NCI-H1436 treated with DMSO at 0.1 percent for 48 hours (cell line): ENCODE measurements around the gene VPS50.
"Not testable (repeated sequence)": the region's sequence is repeated elsewhere in the genome, so short reads cannot be mapped to it uniquely, and the experiment has no call there.

Experiments
- DNase-seq: peaks from one replicate; lab custom pipeline; 2025; lab: John Stamatoyannopoulos, UW

Gene VPS50

DNA sequence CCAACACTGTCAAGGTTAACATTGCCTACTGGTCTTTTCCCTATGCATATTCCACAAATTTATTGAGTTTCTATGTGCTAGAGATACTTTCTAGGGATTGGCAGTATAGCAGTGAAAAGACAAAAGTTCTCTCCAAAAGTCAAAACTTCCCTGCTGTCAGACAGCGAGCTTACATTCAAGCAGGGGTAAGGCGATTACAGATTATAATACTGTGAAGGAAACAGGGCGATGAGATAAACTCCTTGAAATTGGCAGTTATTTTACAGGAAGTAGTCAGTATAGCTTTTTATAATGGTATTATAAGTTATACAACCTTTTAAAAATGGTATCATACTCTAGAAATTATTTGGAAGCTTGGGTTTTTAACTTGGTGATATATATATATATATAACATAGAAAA is 9.9 kb downstream of the VPS50 start:
- no peak for DNase-seq

DNA sequence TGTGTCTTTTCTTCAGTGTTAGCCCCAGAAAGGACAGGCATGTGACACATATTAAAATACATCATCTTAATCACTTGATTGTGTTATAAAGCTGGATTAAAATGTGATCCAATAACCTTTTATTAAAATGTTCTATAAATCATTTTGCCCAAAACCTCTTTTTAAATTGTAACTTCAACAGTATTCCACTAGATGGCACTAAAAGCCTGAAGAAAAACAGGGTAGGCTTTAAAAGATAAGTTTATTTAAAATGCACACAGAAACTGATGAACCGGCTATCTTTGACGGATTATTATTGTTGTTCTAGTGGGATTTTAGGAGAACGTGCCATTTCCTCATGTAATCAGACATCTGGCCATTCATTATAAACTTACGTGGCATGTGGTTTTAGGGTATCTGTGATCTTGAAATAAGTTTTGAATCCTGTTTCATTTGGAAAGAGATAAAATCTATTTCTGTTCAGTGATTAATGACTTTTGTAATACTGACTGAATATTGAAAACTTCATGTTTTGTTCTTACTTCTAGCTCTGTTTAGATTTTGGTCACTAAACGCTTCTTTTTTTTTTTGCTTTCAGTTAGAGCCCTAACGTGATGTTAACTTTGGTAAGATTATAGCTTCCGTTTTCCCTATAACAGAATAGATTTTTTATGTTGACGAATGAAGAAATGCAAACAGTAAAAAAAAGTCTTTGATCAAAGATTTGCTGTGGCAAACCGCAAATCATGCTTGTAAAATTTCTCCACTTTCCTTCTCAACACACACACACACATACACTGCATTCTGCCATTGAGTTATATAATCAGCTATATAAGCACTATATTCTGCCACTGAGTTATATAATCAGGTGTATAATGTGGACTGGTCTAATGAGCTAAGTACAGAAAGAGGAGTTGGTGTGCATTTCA is 13.6 kb downstream of the VPS50 start:
- DNase-seq: no peak

DNA sequence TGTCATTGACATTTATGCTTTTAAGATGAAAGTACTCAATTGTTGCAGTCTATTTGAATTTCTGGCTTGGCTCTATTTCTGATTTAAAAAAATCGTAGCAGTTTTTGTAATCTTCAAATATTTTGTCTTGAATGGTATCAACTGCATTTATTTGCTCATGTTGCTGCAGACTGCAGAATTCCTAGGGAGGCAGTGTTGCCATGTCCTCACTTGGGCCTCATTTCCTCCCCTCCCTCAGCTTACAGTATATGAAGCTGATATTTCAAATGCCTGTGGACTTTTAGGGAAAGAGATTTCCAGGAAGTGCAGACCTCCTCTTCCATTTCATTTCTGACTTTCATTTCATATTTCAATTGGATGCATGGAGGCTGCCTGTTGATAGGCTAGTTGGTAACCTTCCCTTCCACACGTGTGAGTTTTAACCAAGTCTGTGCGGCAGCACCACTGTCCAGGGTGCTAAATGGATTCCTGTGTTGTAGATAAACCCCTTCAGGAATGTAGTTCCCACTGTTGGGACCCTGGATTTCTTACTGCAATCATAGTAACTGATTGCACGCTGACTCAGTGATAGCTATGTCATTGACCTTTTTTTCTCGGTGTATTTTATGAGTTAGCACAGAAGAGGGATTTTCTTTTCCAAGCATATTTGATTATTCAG is 17.5 kb downstream of the VPS50 start:
- no peak for DNase-seq

DNA sequence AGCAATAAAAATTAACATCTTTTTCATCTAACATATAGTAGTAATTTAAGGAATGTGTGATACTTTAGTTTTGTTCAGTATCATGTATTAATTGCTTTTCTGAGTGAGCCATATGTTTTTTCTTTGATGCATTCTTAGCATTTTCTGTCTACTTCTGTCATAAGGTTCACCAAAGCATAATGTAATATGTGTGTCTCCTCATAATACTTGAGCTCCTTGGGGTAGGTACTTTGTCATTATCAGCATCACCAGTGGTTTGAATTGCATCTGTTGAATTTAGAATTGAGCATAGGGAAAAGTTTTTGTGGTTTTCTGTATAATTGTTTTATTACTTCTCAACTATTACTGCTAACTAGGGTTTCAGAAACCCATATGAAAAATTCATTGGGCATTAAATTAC is 26.5 kb downstream of the VPS50 start:
- DNase-seq: no peak

DNA sequence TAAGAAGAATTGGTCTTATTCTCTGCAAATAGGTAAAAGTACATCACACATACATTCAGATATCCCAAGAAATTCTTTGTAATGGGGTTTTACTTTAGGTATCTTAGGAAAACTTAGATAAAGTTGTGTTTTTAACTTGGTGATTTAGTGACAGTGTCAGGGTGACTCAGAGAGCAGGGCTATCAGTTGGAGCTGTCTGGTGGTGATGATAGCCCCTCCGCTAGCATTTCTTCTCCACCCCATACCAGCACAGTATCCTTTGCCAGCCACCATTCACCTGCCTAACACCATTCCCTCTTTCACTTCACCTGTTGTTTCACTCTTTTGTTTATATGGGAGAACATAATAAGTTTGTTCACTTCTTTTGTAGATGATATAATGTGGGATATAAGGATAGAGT is 30.4 kb downstream of the VPS50 start:
- no peak for DNase-seq

DNA sequence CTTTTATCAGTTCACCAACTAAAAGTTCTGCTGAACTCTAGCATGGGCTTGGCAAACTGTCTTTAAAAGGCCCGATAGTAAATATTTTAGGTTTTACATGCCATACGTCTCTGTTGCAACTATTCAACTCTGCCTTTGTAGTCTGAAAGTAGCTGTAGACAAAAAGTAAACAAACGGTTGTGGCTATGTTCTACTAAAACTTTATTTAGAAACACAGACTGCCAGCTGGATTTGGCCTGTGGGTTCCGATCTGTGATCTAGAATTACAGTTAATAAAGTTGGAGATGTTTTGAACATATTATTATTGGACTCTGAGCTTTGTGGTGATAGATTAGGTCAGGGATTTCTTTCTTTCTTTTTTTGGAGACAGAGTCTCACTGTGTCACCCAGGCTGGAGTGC is 33.1 kb downstream of the VPS50 start:
- DNase-seq: no peak

DNA sequence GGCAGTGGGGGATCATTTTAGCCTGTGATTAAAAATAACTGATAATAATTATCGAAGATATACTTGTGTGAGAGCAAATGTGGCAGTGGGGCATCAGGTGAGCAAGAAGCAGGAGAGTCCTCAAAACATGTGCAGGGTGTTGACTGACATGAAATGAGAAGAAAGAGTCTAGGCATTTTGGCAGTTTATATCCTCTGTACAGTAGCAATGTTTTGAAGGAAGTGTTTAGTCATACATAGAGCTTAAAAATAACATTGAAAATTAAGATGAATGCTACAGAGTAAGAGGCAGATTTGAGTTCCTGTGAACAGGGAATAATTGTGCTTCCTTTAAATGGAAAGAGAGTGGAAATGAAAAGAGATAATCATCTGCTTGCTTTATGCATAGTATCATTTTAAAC is 47.4 kb downstream of the VPS50 start:
- no peak for DNase-seq

DNA sequence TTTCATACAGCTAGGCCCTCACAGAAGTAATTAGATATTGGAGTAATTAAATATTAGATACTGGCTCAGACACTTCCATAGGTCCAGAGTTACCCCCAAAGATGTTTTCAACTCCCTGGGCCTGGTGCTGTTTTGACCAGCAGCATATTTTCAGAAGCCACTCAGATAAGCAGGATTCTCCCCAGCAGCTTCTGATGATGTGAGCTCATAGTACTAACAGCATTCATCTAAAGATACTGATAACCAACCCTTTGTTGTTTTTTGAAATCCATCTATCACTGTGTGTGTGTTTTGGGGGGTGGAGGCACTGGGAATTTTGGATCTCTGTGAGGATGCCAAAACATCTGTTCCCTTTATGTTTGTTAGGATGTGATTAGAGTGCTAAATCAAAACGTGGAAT is 52.7 kb downstream of the VPS50 start:
- no peak for DNase-seq

DNA sequence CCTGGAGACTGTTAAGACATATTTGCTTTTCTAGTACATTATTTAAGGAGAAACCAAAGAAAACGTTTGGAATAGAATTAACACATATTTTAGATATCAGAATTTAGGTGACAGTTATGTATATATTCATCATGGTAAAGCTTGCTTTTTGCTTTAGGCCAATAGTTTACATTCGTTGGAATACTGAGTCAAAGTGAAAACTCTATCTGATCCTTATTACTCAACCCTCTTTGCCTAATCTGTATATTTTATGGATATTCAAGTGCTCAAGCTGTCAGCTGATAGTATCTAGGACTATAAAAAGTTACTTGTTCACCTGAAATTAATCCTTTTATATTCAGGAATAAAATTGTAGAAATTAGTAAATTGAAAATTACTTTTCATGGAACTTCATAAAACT is 61.1 kb downstream of the VPS50 start:
- DNase-seq: no peak

DNA sequence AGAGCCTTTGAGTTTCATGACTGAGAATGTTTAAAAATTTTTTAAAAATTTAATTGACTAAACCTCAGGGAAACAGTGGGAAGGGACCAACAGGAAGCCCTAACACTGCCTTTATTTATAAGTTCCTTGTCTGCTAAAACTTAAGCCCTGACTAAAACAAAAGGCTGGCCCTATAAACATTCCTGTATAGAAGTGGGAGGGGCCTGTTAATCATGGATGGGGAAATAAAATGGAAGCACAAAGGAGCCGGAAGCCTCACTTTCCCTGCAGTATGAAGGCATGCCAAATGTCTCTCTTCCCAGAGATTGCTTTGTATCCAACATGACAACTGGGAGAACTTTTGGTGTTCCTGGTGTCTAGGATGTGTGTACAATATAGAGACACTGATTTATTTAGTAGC is 66.0 kb downstream of the VPS50 start:
- no peak for DNase-seq

DNA sequence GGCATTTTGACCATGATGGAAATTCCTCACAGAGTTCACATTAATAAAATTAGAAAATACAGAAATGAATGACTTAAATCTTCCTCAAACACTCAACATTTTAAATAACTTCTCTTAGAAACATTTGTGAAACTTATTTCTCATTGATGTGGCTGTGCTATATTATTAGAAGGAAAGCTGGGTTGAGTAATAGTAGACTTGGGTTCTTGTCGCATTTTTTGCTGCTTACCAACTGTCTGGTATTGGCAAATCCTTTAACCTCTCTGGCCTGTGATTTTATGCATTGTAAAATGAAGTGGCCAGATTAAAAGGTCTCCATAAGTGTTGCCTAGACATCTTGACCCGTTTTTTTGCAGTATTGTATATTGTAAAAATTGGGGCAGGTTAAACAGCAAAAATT is 66.5 kb downstream of the VPS50 start:
- DNase-seq: no peak

DNA sequence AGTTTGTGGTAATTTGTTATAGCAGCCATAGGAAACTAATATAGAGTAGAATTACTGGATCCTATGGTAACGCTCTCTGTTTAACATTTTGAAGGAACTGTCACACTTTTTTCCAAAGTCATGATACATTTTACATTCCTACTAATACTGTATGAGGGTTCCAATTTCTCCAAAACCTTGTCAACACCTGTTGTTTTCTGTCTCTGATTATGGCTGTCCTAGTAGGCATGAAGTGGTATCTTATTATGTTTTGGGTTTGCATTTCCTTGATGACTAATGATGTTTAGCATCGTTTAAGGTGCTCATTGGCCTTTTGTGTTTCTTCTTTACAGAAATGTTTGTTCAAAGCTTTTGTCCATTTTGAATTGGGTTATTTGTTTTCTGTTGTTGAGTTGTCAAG is 69.6 kb downstream of the VPS50 start:
- DNase-seq: no peak

DNA sequence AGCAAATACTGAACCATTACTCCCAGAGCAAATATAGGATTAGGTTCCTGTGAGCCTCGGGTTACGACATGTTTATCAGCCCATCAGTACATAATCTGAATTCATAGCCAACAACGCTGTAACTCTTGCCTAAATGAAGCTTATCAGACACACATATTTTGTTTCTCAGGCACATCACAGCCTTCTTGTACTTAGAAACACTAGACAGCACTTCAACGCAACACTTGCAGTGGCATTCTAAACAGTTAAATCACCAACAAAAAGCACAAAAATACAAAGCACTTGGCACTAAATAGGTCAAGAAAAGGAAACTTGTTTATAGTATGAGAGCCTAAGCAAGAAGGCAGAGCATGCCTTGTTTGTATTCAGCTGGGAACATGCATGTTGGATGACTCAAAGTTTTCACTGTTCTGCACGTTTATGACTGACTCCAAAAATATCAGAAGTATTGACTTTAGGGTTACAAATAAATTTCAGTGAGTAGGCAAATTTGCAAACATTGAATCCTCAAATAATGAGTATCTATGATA is 75.0 kb downstream of the VPS50 start:
- DNase-seq: no peak

DNA sequence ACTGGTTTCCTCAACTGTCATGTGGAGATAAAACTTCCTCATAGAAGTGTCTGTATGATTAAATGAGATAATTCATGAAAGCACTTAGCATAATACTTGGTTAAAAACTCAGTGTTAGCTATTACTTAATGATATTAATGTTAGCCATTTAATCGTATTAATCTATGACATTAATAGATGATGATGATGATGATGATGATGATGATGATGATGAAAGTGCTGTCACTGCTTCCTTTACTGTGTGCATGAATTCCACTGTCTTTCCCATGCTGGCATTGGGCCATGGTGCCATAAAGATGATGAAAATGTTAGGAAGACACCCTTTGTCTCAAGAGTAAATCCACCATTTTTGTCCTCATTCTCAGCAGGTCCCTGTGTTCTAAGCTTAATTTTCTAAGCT is 75.8 kb downstream of the VPS50 start:
- no peak for DNase-seq

DNA sequence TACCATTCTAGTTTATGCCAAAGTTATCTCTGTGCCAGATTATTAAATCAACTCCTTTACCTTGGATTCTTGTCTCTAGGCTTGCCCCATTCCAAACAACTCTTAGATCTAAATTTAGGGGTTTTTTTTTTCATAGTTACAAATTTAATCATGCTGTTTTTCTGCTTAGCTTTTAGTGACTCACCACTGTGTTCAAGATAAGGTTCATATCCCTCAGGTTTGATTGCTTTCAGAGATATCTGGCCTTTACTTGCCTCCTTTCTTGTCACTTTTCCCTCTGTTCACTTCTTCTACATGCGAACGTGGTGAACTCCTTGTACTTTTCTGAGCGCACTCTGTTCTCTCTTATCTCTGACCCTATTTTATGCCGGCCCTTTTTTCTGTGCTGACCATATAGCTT is 78.2 kb downstream of the VPS50 start:
- no peak for DNase-seq

DNA sequence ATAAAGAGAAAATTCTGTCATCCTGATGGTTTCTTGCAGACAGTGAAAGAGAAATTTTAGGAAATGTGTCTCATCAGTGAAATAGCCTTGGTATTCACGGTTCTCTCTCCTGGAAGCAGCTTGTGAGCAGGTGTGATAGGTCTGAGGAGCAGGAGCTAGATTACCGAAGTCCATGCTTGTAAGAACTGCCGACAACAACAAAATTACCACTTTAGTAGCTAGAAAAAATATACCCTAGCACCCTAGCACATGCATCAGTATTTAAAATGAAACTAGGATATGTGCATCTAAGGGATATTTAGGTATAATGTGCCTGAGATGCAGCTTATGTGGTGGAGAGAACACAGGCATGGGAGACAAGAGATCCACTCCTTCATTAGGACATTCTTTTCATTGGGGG is 82.3 kb downstream of the VPS50 start:
- no peak for DNase-seq

DNA sequence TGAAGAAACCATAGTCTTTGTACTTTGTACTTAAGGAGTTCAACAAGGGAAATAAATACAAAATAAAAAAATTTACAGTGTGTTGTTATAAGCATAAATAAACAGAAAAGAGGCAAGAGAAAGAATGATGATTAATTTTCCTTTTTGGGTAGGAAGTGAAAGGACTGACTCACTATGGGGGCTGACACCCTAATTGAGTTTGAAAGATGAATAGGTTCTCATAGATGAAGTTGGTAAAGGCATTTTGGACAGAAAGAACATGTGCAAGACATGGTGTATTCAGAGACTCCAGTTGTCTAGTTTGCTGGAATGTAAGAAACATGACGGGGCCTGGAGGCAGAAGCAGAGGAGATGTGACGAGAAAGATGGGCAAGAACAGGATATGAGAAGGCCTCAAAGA is 83.7 kb downstream of the VPS50 start:
- DNase-seq: no peak

DNA sequence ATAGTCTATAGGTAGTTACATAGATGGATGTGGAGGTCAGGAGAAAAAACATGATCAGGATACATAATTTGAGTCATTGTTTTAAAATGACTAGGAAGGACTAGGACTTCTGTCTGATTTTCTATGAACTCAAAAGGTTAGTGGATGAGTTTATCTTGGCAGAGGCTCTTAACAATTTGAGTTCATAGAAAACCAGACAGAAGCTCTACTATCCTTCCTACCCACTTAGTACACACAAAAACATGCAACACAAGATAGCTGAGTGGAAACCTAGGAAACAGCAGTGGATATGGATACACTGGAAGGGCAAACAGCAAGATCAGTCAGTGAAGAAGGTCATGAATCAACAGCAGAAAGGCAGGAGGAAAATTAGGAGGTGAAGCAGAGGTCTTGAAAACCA is 84.6 kb downstream of the VPS50 start:
- DNase-seq: no peak

DNA sequence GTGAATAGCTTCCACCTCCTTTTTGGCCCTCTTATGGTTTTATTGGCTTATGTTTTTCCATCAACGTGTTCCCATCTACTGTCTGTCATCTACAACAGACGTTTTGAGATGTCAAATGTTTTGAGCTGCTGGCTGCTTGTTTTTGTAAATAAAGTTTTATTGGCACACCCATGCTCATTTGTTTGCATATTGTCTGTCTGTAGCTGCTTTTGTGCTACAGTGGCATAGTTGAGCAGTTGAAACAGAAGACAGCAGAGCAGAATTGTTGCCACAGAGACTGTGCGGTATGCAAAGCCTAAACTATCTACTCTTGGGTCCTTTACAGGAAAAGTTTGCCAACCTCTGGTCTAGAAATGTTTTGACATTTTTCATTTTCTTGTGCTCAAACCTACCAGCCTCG is 88.7 kb downstream of the VPS50 start:
- DNase-seq: no peak

DNA sequence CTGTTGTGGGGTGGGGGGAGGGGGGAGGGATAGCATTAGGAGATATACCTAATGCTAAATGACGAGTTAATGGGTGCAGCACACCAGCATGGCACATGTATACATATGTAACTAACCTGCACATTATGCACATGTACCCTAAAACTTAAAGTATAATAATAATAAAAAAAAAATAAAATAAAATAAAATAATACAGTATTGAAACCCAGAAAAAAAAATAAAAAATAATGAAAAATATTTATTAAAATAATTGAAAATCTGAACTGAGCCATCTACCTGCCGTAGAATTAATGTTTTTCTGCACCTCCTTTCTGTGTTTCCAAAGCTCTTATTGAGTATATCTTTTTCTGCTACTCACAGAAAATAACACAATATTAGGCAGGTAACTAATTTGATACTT is 94.1 kb downstream of the VPS50 start:
- DNase-seq: not testable (repeated sequence)

DNA sequence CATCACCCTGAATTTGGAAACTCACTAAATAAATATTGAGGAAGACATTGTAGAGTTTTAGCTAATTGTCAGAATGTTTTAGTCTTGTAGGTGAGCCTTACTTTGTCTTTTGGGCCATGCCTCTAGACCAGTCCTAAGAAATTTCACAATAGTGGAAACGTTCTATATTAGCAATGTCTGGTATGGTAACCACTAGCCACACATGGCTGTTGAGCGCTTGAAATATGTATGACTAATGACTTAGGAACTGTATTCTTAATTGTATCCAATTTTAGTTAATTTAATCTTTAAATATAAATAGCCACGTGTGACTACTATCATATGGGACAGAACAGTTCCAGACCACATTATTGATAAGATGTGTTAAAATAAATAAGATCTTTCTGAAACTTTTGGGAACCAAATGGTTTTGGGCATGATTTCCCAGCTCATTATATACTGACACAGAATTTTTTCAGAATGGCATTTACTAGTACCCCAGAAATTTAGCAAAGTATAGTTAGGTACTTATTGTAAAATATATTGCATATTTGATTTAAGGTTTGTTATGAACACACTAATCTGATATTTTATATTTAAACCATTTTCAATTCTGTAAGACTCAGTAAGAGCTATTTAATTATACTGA is 95.0 kb downstream of the VPS50 start:
- DNase-seq: no peak

DNA sequence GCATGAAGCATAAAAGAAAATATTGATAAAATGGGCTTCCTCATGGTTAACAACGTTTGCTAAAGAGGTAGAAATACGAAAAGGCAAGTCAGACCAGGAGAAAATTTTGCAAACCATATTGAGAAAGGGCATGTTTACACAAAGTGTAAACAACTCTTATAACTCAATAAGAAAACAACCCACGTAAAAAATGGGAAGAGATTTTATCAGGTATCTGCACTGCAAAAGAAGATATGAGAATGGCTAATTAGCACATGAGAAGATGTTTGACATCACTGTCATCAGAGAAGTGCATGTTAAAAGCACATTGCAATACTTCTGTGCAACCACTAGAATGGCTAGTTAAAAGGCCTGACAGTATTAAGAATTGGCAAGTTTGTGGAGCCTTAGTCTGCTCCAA is 99.5 kb downstream of the VPS50 start:
- DNase-seq: no peak

DNA sequence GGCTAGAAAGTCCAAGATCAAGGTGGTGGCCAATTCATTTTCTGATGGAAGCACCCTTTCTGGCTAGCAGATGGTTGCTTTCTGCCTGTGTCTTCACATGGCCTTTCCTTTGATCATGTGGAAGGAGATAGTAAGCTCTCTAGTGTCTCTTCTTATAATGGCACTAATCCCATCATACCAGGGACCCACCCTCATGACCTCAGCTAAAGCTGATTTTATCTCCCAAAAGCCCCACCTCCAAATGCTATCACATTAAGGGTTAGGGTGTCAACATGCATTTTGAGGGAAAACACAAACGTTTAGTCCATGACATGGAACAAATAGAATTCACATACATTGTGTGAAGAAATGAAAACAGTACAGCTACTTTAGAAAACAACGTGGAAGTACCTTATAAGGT is 100.0 kb downstream of the VPS50 start:
- no peak for DNase-seq
